PC-9 (cell line): ENCODE results near the gene ASB3. TPM values are rescaled to one million over a fixed set of nuclear protein-coding genes. Genes with fewer than 3 reads are reported as not detected.

Experiments
- BruUV-seq: library from RNA; stranded (reverse); fragments of 400-500 nt; replicated peaks from 2 replicates; lab custom pipeline; 2021; lab: Mats Ljungman, UMichigan
- CTCF ChIA-PET: fragments of 300-600 bp; sonication (Branson Sonifier 250); formaldehyde crosslinking; loops from one replicate; lab custom pipeline; 2022; ENCODE audit warnings: antibody characterized with exemption; lab: Charles Lee
- POLR2A ChIA-PET: fragments of 300-600 bp; sonication (Branson Sonifier 250); formaldehyde crosslinking; loops from one replicate; lab custom pipeline; 2022; ENCODE audit warnings: antibody characterized with exemption; ENCODE audit not compliant: unreplicated experiment; lab: Charles Lee
- DNase-seq, 2 experiments: peaks; one replicate each; pipeline versions ENCODE4 v3.0.0 to v3.0.0-alpha.2; 2015 to 2022; ENCODE audit warnings: mixed read lengths in 1 of 2
- H2AFZ ChIP-seq: fragments of 200-600 bp; sonication (generic); 2 replicates; pipeline ENCODE4 v1.8.1; 2017; ENCODE audit warnings: antibody characterized with exemption
- H3F3A ChIP-seq: fragments of 200-600 bp; sonication (generic); 2 replicates; pipeline ENCODE4 v1.8.1; 2017; ENCODE audit warnings: antibody characterized with exemption, mild to moderate bottlenecking, low read depth; ENCODE audit not compliant: insufficient read depth
- H3K27ac ChIP-seq: fragments of 200-600 bp; sonication (generic); 2 replicates; pipeline ENCODE4 v1.6.1; 2016; ENCODE audit warnings: mixed run types
- H3K27me3 ChIP-seq: fragments of 200-600 bp; sonication (generic); 2 replicates; pipeline ENCODE4 v1.6.1; 2016; ENCODE audit warnings: low read depth, mixed run types; ENCODE audit not compliant: insufficient read depth
- H3K36me3 ChIP-seq: fragments of 200-600 bp; sonication (generic); 2 replicates; pipeline ENCODE4 v1.6.1; 2016; ENCODE audit warnings: low read depth, mixed run types
- H3K4me1 ChIP-seq: fragments of 200-600 bp; sonication (generic); replicated peaks from 2 replicates; pipeline ENCODE4 v1.6.1; 2016; ENCODE audit warnings: mixed run types; ENCODE audit not compliant: insufficient read depth
- H3K4me2 ChIP-seq: fragments of 200-600 bp; sonication (generic); 2 replicates; pipeline ENCODE4 v1.6.1; 2017; ENCODE audit warnings: mixed run types
- H3K4me3 ChIP-seq: fragments of 200-600 bp; sonication (generic); 2 replicates; pipeline ENCODE4 v1.6.1; 2016; ENCODE audit warnings: mixed run types
- H3K79me2 ChIP-seq: fragments of 200-600 bp; sonication (generic); 2 replicates; pipeline ENCODE4 v1.6.1; 2017; ENCODE audit warnings: low read depth, mixed run types
- H3K9me2 ChIP-seq: fragments of 200-600 bp; sonication (generic); 2 replicates; pipeline ENCODE4 v1.8.1; 2017; ENCODE audit warnings: mild to moderate bottlenecking; ENCODE audit not compliant: insufficient read depth
- H3K9me3 ChIP-seq: fragments of 200-600 bp; sonication (generic); 2 replicates; pipeline ENCODE4 v1.8.1; 2016; ENCODE audit warnings: low read depth; ENCODE audit not compliant: insufficient read depth
- H4K20me1 ChIP-seq: fragments of 200-600 bp; sonication (generic); 2 replicates; pipeline ENCODE4 v1.8.1; 2017; ENCODE audit not compliant: insufficient read depth
- EZH2 ChIP-seq: fragments of 200-600 bp; sonication (generic); IDR thresholded peaks from 2 replicates; pipeline ENCODE4 v1.8.0; 2017; ENCODE audit warnings: antibody characterized with exemption, low read depth
- intact Hi-C: fragments of 100-400 bp; cut with micrococcal nuclease; formaldehyde crosslinking; loops from one replicate; pipeline ENCODE4 v1.10.0; 2022; ENCODE audit not compliant: unreplicated experiment
- total RNA-seq: library from RNA; stranded (reverse); gene quantifications from 2 replicates; pipeline ENCODE4 v1.2.3, GENCODE V29; 2021
- TF ChIP-seq, protein P1 (sequence below): fragments of 200-600 bp; sonication (generic); conservative IDR thresholded peaks from 2 replicates; pipeline ENCODE4 v1.6.1; 2017; ENCODE audit warnings: mixed run types, antibody characterized with exemption, mild to moderate bottlenecking, moderate library complexity

ASB3 gene
- total RNA-seq, 1 experiment from 2014 or later, result 27.7 TPM

GRCh38 chr2:53701221-53701620 lies 85.5 kb downstream of the ASB3 start:
- no peak for TF ChIP-seq EZH2
- TF ChIP-seq, protein P1, sequence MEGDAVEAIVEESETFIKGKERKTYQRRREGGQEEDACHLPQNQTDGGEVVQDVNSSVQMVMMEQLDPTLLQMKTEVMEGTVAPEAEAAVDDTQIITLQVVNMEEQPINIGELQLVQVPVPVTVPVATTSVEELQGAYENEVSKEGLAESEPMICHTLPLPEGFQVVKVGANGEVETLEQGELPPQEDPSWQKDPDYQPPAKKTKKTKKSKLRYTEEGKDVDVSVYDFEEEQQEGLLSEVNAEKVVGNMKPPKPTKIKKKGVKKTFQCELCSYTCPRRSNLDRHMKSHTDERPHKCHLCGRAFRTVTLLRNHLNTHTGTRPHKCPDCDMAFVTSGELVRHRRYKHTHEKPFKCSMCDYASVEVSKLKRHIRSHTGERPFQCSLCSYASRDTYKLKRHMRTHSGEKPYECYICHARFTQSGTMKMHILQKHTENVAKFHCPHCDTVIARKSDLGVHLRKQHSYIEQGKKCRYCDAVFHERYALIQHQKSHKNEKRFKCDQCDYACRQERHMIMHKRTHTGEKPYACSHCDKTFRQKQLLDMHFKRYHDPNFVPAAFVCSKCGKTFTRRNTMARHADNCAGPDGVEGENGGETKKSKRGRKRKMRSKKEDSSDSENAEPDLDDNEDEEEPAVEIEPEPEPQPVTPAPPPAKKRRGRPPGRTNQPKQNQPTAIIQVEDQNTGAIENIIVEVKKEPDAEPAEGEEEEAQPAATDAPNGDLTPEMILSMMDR, result no peak
- Histone ChIP-seq H3K27ac (no peak overlapping the region), H3K27me3 (no peaks in the 10 kb centered on the region), H3K4me3 (no peak overlapping the region), H3K79me2 (no peaks in the 10 kb centered on the region), H3K9me3 (no peaks in the 10 kb centered on the region), H4K20me1 (no peaks in the 10 kb centered on the region), H3K4me1 (no peaks in the 10 kb centered on the region), H3K9me2 (no peaks in the 10 kb centered on the region), H2AFZ (no peak overlapping the region), H3F3A (no peaks in the 10 kb centered on the region), H3K36me3 (no peaks in the 10 kb centered on the region), H3K4me2 (no peak overlapping the region)
- ChIA-PET CTCF (no interaction called here), POLR2A (no interaction called here)
- no TSS peak for BruUV-seq
- DNase-seq, result no peak
- intact Hi-C loops, result no loop called here

DNA sequence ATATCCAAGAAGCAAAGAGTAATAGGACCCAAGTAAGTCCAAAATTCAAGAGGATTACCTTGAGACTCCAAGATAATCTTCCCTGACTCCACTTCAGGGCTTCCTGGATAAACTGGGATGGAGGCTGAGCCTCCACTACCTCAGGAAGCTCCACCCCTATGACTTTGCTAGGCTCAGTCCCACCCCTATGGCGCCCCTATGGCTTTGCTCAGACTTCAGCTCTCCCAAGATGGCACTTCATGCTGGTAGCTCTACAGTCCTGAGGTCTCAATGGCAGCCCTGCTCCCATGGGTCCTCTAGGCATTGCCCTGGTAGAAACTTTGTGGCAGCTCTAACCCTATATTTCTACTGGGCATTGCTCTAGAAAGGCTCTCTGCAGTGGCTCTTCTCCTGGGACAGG lies 89.1 kb downstream of the ASB3 start:
- intact Hi-C loops, result no loop called here
- Histone ChIP-seq H3K27ac (no peak overlapping the region), H3K36me3 (no peaks in the 10 kb centered on the region), H3F3A (no peaks in the 10 kb centered on the region), H3K27me3 (no peaks in the 10 kb centered on the region), H4K20me1 (no peaks in the 10 kb centered on the region), H3K79me2 (no peaks in the 10 kb centered on the region), H3K9me2 (no peaks in the 10 kb centered on the region), H2AFZ (no peak overlapping the region), H3K4me3 (no peak overlapping the region), H3K4me1 (no peaks in the 10 kb centered on the region), H3K4me2 (no peak overlapping the region), H3K9me3 (no peaks in the 10 kb centered on the region)
- no peak for TF ChIP-seq EZH2
- TF ChIP-seq, protein P1, result no peak
- ChIA-PET CTCF (no interaction called here), POLR2A (no interaction called here)
- BruUV-seq, result no TSS peak
- no peak for DNase-seq

DNA sequence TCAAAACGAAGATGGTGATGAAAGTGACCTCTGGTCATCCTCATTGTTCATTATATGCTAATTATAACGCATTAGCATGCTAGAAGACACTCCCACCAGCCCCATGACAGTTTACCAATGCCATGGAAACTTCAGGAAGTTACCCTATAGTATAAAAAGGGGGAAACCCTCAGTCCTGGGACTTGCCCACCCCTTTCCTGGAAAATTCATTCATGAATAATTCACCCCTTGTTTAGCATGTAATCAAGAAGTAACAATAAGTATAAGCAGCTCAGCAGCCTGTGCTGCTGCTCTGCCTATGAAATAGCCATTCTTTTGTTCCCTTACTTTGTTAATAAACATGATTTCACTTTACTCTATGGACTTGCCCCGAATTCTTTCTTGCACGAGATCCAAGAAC lies 89.7 kb downstream of the ASB3 start:
- no peak for DNase-seq
- Histone ChIP-seq H3K27me3 (no peaks in the 10 kb centered on the region), H2AFZ (no peak overlapping the region), H3F3A (no peaks in the 10 kb centered on the region), H3K36me3 (no peaks in the 10 kb centered on the region), H3K4me2 (no peak overlapping the region), H4K20me1 (no peaks in the 10 kb centered on the region), H3K4me3 (no peak overlapping the region), H3K27ac (no peak overlapping the region), H3K9me2 (no peaks in the 10 kb centered on the region), H3K4me1 (no peaks in the 10 kb centered on the region), H3K79me2 (no peaks in the 10 kb centered on the region), H3K9me3 (no peaks in the 10 kb centered on the region)
- TF ChIP-seq, protein P1, result no peak
- TF ChIP-seq EZH2, result no peak
- intact Hi-C loops, result no loop called here
- ChIA-PET POLR2A (no interaction called here), CTCF (no interaction called here)
- BruUV-seq, result no TSS peak
